Measurements from ENCODE around the gene RPS8. TPM values are rescaled to one million over a fixed set of nuclear protein-coding genes. Genes with fewer than 3 reads are reported as not detected.

Gene RPS8
- total RNA-seq, 2 donors from 2014 or later = 2,014 to 2,050 TPM

DNA sequence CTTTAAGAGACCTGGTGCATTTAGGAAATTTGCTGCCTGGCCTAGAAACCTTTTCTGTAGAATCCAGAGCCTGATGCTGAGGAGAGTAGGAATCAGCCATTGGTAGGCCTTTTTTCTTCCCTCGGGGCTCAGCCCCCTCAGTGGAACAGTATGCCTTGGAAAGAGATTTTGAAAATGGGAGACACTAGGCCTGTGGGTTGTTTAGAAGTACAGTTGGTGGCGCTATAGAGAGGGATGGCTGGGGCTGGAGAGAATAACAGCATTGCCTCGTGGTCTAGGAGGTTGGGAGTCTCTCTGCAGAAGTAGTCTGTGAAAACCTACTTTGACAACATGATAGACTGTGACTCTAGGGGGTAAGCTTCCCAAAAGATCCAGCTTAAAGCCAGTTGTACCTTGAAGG lies 27.5 kb upstream of the RPS8 start:
- peaks cover 48% of the 10 kb centered on the region for H3K36me3 Mint-ChIP-seq (ENCODE audit: low read depth)
- peak overlapping the region; percentile 45 for H3K27ac Mint-ChIP-seq
- no peak overlapping the region for H3K9ac ChIP-seq (ENCODE audit: extremely low read depth, low read length, poor library complexity, severe bottlenecking)
- H3K4me1 ChIP-seq (ENCODE audit: control insufficient read depth, insufficient read depth, low read length) = no peaks in the 10 kb centered on the region
- no peaks in the 10 kb centered on the region for H3K27me3 ChIP-seq (ENCODE audit: control insufficient read depth, insufficient read depth, low read length, poor library complexity, severe bottlenecking)
- no peaks in the 10 kb centered on the region for H3K9me3 ChIP-seq (ENCODE audit: control insufficient read depth, low read length)
- no peak for DNase-seq
- 86 to 90% methylated on average over 2 to 3 of the region's 3 CpGs for whole genome bisulfite sequencing, 2 experiments (ENCODE audit: insufficient coverage in 1 of 2, insufficient read length in 1 of 2)
- H3K4me1 Mint-ChIP-seq = peaks cover 1% of the 10 kb centered on the region
- no peak overlapping the region for H3K27ac ChIP-seq (ENCODE audit: low read depth, low read length)
- H3K36me3 ChIP-seq (ENCODE audit: control insufficient read depth, insufficient read depth, low read length) = peaks cover 61% of the 10 kb centered on the region
- H3K27me3 Mint-ChIP-seq (ENCODE audit: insufficient read depth) = no peaks in the 10 kb centered on the region
- H3K4me3 Mint-ChIP-seq = no peak overlapping the region
- no peak overlapping the region for H3K4me3 ChIP-seq (ENCODE audit: low read length)
- TF ChIP-seq, protein P1, sequence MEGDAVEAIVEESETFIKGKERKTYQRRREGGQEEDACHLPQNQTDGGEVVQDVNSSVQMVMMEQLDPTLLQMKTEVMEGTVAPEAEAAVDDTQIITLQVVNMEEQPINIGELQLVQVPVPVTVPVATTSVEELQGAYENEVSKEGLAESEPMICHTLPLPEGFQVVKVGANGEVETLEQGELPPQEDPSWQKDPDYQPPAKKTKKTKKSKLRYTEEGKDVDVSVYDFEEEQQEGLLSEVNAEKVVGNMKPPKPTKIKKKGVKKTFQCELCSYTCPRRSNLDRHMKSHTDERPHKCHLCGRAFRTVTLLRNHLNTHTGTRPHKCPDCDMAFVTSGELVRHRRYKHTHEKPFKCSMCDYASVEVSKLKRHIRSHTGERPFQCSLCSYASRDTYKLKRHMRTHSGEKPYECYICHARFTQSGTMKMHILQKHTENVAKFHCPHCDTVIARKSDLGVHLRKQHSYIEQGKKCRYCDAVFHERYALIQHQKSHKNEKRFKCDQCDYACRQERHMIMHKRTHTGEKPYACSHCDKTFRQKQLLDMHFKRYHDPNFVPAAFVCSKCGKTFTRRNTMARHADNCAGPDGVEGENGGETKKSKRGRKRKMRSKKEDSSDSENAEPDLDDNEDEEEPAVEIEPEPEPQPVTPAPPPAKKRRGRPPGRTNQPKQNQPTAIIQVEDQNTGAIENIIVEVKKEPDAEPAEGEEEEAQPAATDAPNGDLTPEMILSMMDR (conservative IDR thresholded peaks at IDR 0.05) = peak; percentile 41
- no peaks in the 10 kb centered on the region for H3K9me3 Mint-ChIP-seq

DNA sequence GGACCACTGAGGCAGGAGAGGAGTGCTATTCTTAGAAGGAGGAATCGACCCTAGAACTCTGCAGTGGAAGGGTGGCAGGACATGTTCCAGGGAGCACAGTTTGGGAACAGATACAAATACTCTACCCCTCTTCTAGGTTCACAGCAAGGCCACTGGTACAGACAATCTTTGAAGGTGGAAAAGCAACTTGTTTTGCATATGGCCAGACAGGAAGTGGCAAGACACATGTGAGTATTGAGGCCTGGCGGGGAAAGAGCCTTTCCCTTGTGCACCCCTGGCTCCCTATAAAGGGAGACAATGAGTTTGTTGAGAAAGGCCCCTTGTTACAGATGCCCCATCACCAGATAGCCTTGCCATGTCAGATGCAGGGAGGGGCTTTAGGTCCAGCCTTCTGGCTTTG lies 17.9 kb upstream of the RPS8 start:
- Mint-ChIP-seq H3K4me3 (no peak overlapping the region), H3K27ac (no peak overlapping the region), H3K9me3 (no peaks in the 10 kb centered on the region), H3K4me1 (no peaks in the 10 kb centered on the region), H3K27me3 (ENCODE audit: insufficient read depth) (no peaks in the 10 kb centered on the region), H3K36me3 (ENCODE audit: low read depth) (peaks cover 74% of the 10 kb centered on the region)
- no peaks in the 10 kb centered on the region for H3K27me3 ChIP-seq (ENCODE audit: control insufficient read depth, insufficient read depth, low read length, poor library complexity, severe bottlenecking)
- H3K36me3 ChIP-seq (ENCODE audit: control insufficient read depth, insufficient read depth, low read length) = peaks cover 84% of the 10 kb centered on the region
- no peak for DNase-seq
- no peak overlapping the region for H3K27ac ChIP-seq (ENCODE audit: low read depth, low read length)
- no peaks in the 10 kb centered on the region for H3K4me1 ChIP-seq (ENCODE audit: control insufficient read depth, insufficient read depth, low read length)
- no peak overlapping the region for H3K9ac ChIP-seq (ENCODE audit: extremely low read depth, low read length, poor library complexity, severe bottlenecking)
- 100% methylated on average over 1 to 2 of the region's 2 CpGs for WGBS, 2 experiments (ENCODE audit: insufficient coverage in 1 of 2, insufficient read length in 1 of 2)
- TF ChIP-seq, protein P1 (conservative IDR thresholded peaks at IDR 0.05) = no peak
- H3K4me3 ChIP-seq (ENCODE audit: low read length) = no peak overlapping the region
- no peaks in the 10 kb centered on the region for H3K9me3 ChIP-seq (ENCODE audit: control insufficient read depth, low read length)

DNA sequence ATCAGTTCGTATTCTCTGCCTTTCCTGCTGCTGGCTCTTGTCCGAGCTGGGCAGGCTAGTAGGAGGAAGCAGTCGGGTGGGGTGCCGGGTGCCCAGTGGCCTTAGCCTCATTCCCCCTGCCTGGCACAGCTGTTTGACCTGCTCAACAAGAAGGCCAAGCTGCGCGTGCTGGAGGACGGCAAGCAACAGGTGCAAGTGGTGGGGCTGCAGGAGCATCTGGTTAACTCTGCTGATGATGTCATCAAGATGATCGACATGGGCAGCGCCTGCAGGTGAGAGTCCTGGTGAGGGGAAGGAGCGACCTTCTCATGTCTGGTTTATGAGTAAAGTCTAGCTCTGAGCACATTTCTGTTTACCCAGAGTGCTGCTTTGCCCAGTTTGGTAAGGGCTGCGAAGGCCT lies 16.3 kb upstream of the RPS8 start:
- Histone ChIP-seq H3K9ac (ENCODE audit: extremely low read depth, low read length, poor library complexity, severe bottlenecking) (no peak overlapping the region), H3K27me3 (ENCODE audit: control insufficient read depth, insufficient read depth, low read length, poor library complexity, severe bottlenecking) (no peaks in the 10 kb centered on the region), H3K9me3 (ENCODE audit: control insufficient read depth, low read length) (no peaks in the 10 kb centered on the region), H3K4me3 (ENCODE audit: low read length) (no peak overlapping the region), H3K27ac (ENCODE audit: low read depth, low read length) (no peak overlapping the region), H3K4me1 (ENCODE audit: control insufficient read depth, insufficient read depth, low read length) (no peaks in the 10 kb centered on the region), H3K36me3 (ENCODE audit: control insufficient read depth, insufficient read depth, low read length) (peaks cover 83% of the 10 kb centered on the region)
- no peaks in the 10 kb centered on the region for H3K27me3 Mint-ChIP-seq (ENCODE audit: insufficient read depth)
- no peak for DNase-seq
- no peak overlapping the region for H3K27ac Mint-ChIP-seq
- H3K4me3 Mint-ChIP-seq = no peak overlapping the region
- 85 to 87% methylated on average over 10 to 11 of the region's 11 CpGs for WGBS, 2 experiments (ENCODE audit: insufficient coverage in 1 of 2, insufficient read length in 1 of 2)
- peaks cover 76% of the 10 kb centered on the region for H3K36me3 Mint-ChIP-seq (ENCODE audit: low read depth)
- TF ChIP-seq, protein P1 (conservative IDR thresholded peaks at IDR 0.05) = no peak
- H3K4me1 Mint-ChIP-seq = no peaks in the 10 kb centered on the region
- H3K9me3 Mint-ChIP-seq = no peaks in the 10 kb centered on the region

All from endodermal cell (in vitro differentiated cells).